ENCODE data around the gene VMA21.
A peak's percentile ranks its signal among the peaks of the same experiment; 100 is the strongest.

VMA21 gene

DNA sequence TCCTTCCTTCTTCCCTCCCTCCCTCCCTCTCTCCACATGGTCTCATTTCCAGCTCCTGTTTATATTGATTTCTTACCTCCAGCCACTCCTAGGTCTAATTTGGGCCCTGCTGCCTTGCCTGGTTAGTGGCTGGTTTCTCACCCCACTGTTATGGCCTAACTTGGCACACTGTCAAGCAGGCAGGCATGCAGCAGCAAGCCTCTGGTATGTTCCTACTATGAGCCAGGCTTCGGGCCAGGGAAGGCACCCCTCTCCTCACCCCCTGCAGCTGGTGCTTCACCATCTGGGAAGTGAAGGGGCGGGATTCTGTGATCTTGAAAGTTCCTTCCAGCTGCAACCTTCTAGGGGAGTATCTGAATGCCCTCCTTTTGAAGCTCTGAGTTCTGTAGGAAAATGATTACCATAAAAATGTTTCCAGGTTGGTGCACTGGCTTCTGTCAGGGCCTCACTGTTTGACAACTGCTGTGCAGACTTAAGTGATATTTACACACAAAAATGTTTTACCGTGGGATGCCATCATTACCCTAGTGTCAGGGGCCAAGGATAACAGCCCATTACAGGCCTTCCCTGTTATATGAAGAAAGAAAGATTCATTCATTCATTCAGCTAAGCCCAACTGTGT, 10.1 kb upstream of the VMA21 start:
- Histone ChIP-seq H2BK120ac (ENCODE audit: low read depth, low read length) (no peak overlapping the region), H2BK15ac (ENCODE audit: low read length) (no peak overlapping the region), H4K8ac (ENCODE audit: low read depth, low read length) (no peak overlapping the region), H3K79me1 (ENCODE audit: low read depth, low read length) (no peaks in the 10 kb centered on the region), H3K36me3 (replicated peaks in 1 of 2; ENCODE audit: control insufficient read depth in 2 of 2, insufficient read depth in 2 of 2, low read length in 2 of 2) (no peaks in the 10 kb centered on the region), H3K4ac (ENCODE audit: low read length) (no peak overlapping the region), H3K9me3 (replicated peaks in 1 of 2; ENCODE audit: control insufficient read depth in 2 of 2, insufficient read depth in 1 of 2, low read depth in 1 of 2, low read length in 2 of 2) (no peaks in the 10 kb centered on the region), H2BK12ac (ENCODE audit: low read length) (no peak overlapping the region), H3K4me3 (ENCODE audit: low read length in 2 of 2) (no peak overlapping the region), H3K14ac (ENCODE audit: low read length) (no peak overlapping the region), H2AFZ (ENCODE audit: low read length) (no peak overlapping the region), H3K9ac (ENCODE audit: low read depth, low read length, poor library complexity) (no peak overlapping the region), H3K4me2 (ENCODE audit: insufficient read depth, low read length, poor library complexity, severe bottlenecking) (no peak overlapping the region), H4K91ac (ENCODE audit: low read depth, low read length, poor library complexity) (no peak overlapping the region), H3K18ac (ENCODE audit: low read length) (no peak overlapping the region), H3K23ac (ENCODE audit: low read depth, low read length, poor library complexity) (no peak overlapping the region), H2AK5ac (ENCODE audit: low read depth, low read length) (no peak overlapping the region), H2BK5ac (ENCODE audit: low read length) (no peak overlapping the region), H3K4me1 (ENCODE audit: control insufficient read depth in 2 of 2, insufficient read depth in 1 of 2, low read depth in 1 of 2, low read length in 2 of 2) (no peaks in the 10 kb centered on the region), H3K27ac (replicated peaks; ENCODE audit: low read length) (no peak overlapping the region), H3K27me3 (ENCODE audit: control insufficient read depth in 3 of 3, insufficient read depth in 3 of 3, low read depth in 1 of 3, low read length in 3 of 3) (peaks cover 0 to 5% (median 0%) of the 10 kb centered on the region in 3 experiments)
- no CpG with 5 or more reads among the region's 3 CpGs for WGBS, 2 donors (ENCODE audit: extremely low coverage in 2 of 2, insufficient read length in 2 of 2, insufficient replicate concordance in 1 of 2)
- no peak for DNase-seq (ENCODE audit: low spot score)

- Histone ChIP-seq H2BK15ac (ENCODE audit: low read length) (no peak overlapping the region), H2BK120ac (ENCODE audit: low read depth, low read length) (no peak overlapping the region), H2BK5ac (ENCODE audit: low read length) (no peak overlapping the region), H3K14ac (ENCODE audit: low read length) (no peak overlapping the region), H3K9me3 (replicated peaks in 1 of 2; ENCODE audit: control insufficient read depth in 2 of 2, insufficient read depth in 1 of 2, low read depth in 1 of 2, low read length in 2 of 2) (no peaks in the 10 kb centered on the region), H2AK5ac (ENCODE audit: low read depth, low read length) (no peak overlapping the region), H2BK12ac (ENCODE audit: low read length) (no peak overlapping the region), H3K36me3 (replicated peaks in 1 of 2; ENCODE audit: control insufficient read depth in 2 of 2, insufficient read depth in 2 of 2, low read length in 2 of 2) (no peaks in the 10 kb centered on the region), H3K23ac (ENCODE audit: low read depth, low read length, poor library complexity) (no peak overlapping the region), H2AFZ (ENCODE audit: low read length) (no peak overlapping the region), H3K27ac (replicated peaks; ENCODE audit: low read length) (no peak overlapping the region), H4K91ac (ENCODE audit: low read depth, low read length, poor library complexity) (no peak overlapping the region), H3K27me3 (ENCODE audit: control insufficient read depth in 3 of 3, insufficient read depth in 3 of 3, low read depth in 1 of 3, low read length in 3 of 3) (no peaks in the 10 kb centered on the region), H3K4ac (ENCODE audit: low read length) (no peak overlapping the region), H3K4me1 (ENCODE audit: control insufficient read depth in 2 of 2, insufficient read depth in 1 of 2, low read depth in 1 of 2, low read length in 2 of 2) (peaks cover 2 to 5% of the 10 kb centered on the region in 2 donors), H3K9ac (ENCODE audit: low read depth, low read length, poor library complexity) (no peak overlapping the region), H4K8ac (ENCODE audit: low read depth, low read length) (no peak overlapping the region), H3K79me1 (ENCODE audit: low read depth, low read length) (no peaks in the 10 kb centered on the region), H3K4me3 (ENCODE audit: low read length in 2 of 2) (no peak overlapping the region), H3K18ac (ENCODE audit: low read length) (no peak overlapping the region), H3K4me2 (ENCODE audit: insufficient read depth, low read length, poor library complexity, severe bottlenecking) (no peak overlapping the region)
- DNase-seq (ENCODE audit: low spot score): no peak
- no CpG with 5 or more reads among the region's 22 CpGs for WGBS, 2 donors (ENCODE audit: extremely low coverage in 2 of 2, insufficient read length in 2 of 2, insufficient replicate concordance in 1 of 2)
Observed at GRCh38 chrX:151391722-151392121, 5.3 kb upstream of the VMA21 start.

DNA sequence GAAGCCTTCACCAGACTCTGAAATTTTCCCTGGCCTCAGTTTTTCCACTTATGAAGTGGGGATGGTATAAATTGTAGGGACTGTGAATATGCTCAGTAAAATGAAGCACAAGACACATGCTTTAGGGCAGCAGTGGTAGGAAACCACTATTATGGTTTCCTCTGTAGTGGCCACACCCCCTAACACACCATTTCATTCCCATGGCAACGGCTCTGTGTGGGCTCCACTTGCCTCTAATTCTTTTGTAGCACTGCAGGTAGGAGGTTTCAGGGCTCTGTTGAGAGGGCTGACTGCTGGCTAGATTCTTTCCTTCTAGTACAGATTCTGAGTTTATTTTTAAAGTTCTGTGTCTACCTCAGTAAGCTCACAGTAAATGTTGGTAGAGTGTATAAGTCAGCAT, 3.5 kb upstream of the VMA21 start:
- Histone ChIP-seq H3K18ac (ENCODE audit: low read length) (no peak overlapping the region), H3K23ac (ENCODE audit: low read depth, low read length, poor library complexity) (no peak overlapping the region), H3K79me1 (ENCODE audit: low read depth, low read length) (no peaks in the 10 kb centered on the region), H3K4me2 (ENCODE audit: insufficient read depth, low read length, poor library complexity, severe bottlenecking) (peak overlapping the region; percentile 11), H3K27me3 (ENCODE audit: control insufficient read depth in 3 of 3, insufficient read depth in 3 of 3, low read depth in 1 of 3, low read length in 3 of 3) (no peaks in the 10 kb centered on the region), H4K91ac (ENCODE audit: low read depth, low read length, poor library complexity) (no peak overlapping the region), H3K27ac (replicated peaks; ENCODE audit: low read length) (peak overlapping the region; percentile 46), H4K8ac (ENCODE audit: low read depth, low read length) (no peak overlapping the region), H2BK120ac (ENCODE audit: low read depth, low read length) (no peak overlapping the region), H3K9me3 (replicated peaks in 1 of 2; ENCODE audit: control insufficient read depth in 2 of 2, insufficient read depth in 1 of 2, low read depth in 1 of 2, low read length in 2 of 2) (no peaks in the 10 kb centered on the region), H2BK5ac (ENCODE audit: low read length) (no peak overlapping the region), H2BK12ac (ENCODE audit: low read length) (no peak overlapping the region), H3K4ac (ENCODE audit: low read length) (no peak overlapping the region), H2AK5ac (ENCODE audit: low read depth, low read length) (no peak overlapping the region), H2BK15ac (ENCODE audit: low read length) (no peak overlapping the region), H2AFZ (ENCODE audit: low read length) (no peak overlapping the region), H3K36me3 (replicated peaks in 1 of 2; ENCODE audit: control insufficient read depth in 2 of 2, insufficient read depth in 2 of 2, low read length in 2 of 2) (no peaks in the 10 kb centered on the region), H3K4me1 (ENCODE audit: control insufficient read depth in 2 of 2, insufficient read depth in 1 of 2, low read depth in 1 of 2, low read length in 2 of 2) (peaks cover 2 to 5% of the 10 kb centered on the region in 2 donors), H3K9ac (ENCODE audit: low read depth, low read length, poor library complexity) (no peak overlapping the region), H3K14ac (ENCODE audit: low read length) (no peak overlapping the region), H3K4me3 (ENCODE audit: low read length in 2 of 2) (no peak overlapping the region)
- no CpG with 5 or more reads among the region's 1 CpG for WGBS, 2 donors (ENCODE audit: extremely low coverage in 2 of 2, insufficient read length in 2 of 2, insufficient replicate concordance in 1 of 2)
- peak; percentile 18 for DNase-seq (ENCODE audit: low spot score)

DNA sequence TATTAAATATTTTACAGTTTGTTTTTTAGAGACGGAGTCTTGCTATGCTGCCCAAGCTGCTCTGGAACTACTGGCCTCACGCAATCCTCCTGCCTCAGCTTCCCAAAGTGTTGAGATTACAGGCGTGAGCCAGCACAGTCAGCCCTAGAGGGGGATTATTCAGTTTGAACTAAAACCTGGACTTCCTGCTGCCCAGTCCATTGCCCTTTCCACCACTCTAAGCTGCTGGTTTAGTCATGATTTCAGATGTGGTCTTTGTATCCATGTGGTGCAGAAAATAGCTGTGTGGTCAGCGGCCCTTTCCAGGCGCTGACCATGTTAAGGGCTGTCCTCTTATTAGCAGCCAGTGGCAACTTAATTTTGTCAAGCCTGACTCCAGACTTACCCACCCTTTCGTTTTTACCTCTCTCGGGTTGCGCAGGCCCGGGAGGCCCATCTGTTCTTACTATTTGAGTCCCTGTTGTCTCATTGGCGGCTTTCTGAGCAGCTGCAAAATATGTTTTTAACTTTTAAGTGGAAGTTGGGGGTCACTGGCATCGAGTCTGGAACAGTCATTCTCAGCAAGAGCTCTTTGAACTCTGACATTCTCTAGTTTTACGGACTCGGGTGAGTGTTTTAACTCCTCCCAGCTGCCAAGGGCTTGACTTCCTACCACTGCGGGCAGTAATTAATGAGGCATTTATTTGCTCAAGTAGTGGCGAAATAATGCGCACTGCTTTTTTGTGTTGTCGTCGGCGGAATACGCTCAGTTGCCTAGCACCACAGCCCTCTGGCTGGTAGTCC, 773 bp upstream of the VMA21 start:
- Histone ChIP-seq H3K27ac (replicated peaks; ENCODE audit: low read length) (peak overlapping the region; percentile 81), H3K18ac (ENCODE audit: low read length) (peak overlapping the region; percentile 2), H3K4me3 (ENCODE audit: low read length in 2 of 2) (peak overlapping the region; percentile 73 to 79), H4K91ac (ENCODE audit: low read depth, low read length, poor library complexity) (no peak overlapping the region), H2AK5ac (ENCODE audit: low read depth, low read length) (no peak overlapping the region), H2BK120ac (ENCODE audit: low read depth, low read length) (no peak overlapping the region), H3K4me1 (ENCODE audit: control insufficient read depth in 2 of 2, insufficient read depth in 1 of 2, low read depth in 1 of 2, low read length in 2 of 2) (peaks cover 2 to 5% of the 10 kb centered on the region in 2 donors), H2BK12ac (ENCODE audit: low read length) (no peak overlapping the region), H2BK5ac (ENCODE audit: low read length) (no peak overlapping the region), H3K27me3 (ENCODE audit: control insufficient read depth in 3 of 3, insufficient read depth in 3 of 3, low read depth in 1 of 3, low read length in 3 of 3) (no peaks in the 10 kb centered on the region), H3K36me3 (replicated peaks in 1 of 2; ENCODE audit: control insufficient read depth in 2 of 2, insufficient read depth in 2 of 2, low read length in 2 of 2) (no peaks in the 10 kb centered on the region), H3K4me2 (ENCODE audit: insufficient read depth, low read length, poor library complexity, severe bottlenecking) (peak overlapping the region; percentile 28), H3K79me1 (ENCODE audit: low read depth, low read length) (no peaks in the 10 kb centered on the region), H3K23ac (ENCODE audit: low read depth, low read length, poor library complexity) (no peak overlapping the region), H3K9ac (ENCODE audit: low read depth, low read length, poor library complexity) (no peak overlapping the region), H2AFZ (ENCODE audit: low read length) (peak overlapping the region; percentile 87), H3K4ac (ENCODE audit: low read length) (no peak overlapping the region), H3K14ac (ENCODE audit: low read length) (no peak overlapping the region), H3K9me3 (replicated peaks in 1 of 2; ENCODE audit: control insufficient read depth in 2 of 2, insufficient read depth in 1 of 2, low read depth in 1 of 2, low read length in 2 of 2) (no peaks in the 10 kb centered on the region), H2BK15ac (ENCODE audit: low read length) (no peak overlapping the region), H4K8ac (ENCODE audit: low read depth, low read length) (no peak overlapping the region)
- no CpG with 5 or more reads among the region's 20 CpGs for WGBS, 2 donors (ENCODE audit: extremely low coverage in 2 of 2, insufficient read length in 2 of 2, insufficient replicate concordance in 1 of 2)
- DNase-seq (ENCODE audit: low spot score): no peak
